Measurements from ENCODE around the gene TNNT2.

GRCh38 chr1:201356701-201357100 lies 20.8 kb downstream of the TNNT2 start:
- TF ChIP-seq CTCF (IDR thresholded peaks at IDR 0.05; ENCODE audit: control extremely low read depth in 1 of 3, insufficient read depth in 1 of 3, low read depth in 1 of 3, low read length in 3 of 3): no peak
- TF ChIP-seq RFX5 (IDR thresholded peaks at IDR 0.05; ENCODE audit: borderline replicate concordance, low read depth, low read length): no peak
- no peak for TF ChIP-seq SP1 (IDR thresholded peaks at IDR 0.05; ENCODE audit: low read depth, low read length)
- no peak for TF ChIP-seq TAF1 (IDR thresholded peaks at IDR 0.05; ENCODE audit: low read depth, low read length)
- no peak for TF ChIP-seq JUND (IDR thresholded peaks at IDR 0.05; ENCODE audit: low read length)
- TF ChIP-seq TEAD4 (IDR thresholded peaks at IDR 0.05; ENCODE audit: low read depth, low read length): no peak
- TF ChIP-seq GABPA (IDR thresholded peaks at IDR 0.05; ENCODE audit: borderline replicate concordance, insufficient read depth, low read length): no peak
- no peak for TF ChIP-seq RXRA (IDR thresholded peaks at IDR 0.05; ENCODE audit: insufficient read depth, low read depth, low read length)

Data from H1 (cell line).